Sigmoid colon (tissue), 4 donors: ENCODE measurements around the gene CARD14.

ENCODE experiments used
- CTCF ChIP-seq, 4 experiments: fragments of 450-650 bp in 3 of 4; fragments of 200-600 bp in 1 of 4; IDR thresholded peaks; one replicate each; pipeline ENCODE4 v1.5.1; 2016 to 2019; ENCODE audit warnings: antibody characterized with exemption in 4 of 4, mild to moderate bottlenecking in 3 of 4, moderate library complexity in 2 of 4
- EP300 ChIP-seq, 4 donors: sonication (generic); formaldehyde crosslinking; IDR thresholded peaks; one replicate each; pipeline ENCODE4 v1.6.1; 2017; ENCODE audit warnings: antibody characterized with exemption in 4 of 4
- POLR2A ChIP-seq, 2 donors: fragments of 450-650 bp; IDR thresholded peaks; one replicate each; pipeline ENCODE4 v1.6.1; 2016; ENCODE audit warnings: antibody characterized with exemption in 2 of 2, mild to moderate bottlenecking in 2 of 2, moderate library complexity in 2 of 2

DNA sequence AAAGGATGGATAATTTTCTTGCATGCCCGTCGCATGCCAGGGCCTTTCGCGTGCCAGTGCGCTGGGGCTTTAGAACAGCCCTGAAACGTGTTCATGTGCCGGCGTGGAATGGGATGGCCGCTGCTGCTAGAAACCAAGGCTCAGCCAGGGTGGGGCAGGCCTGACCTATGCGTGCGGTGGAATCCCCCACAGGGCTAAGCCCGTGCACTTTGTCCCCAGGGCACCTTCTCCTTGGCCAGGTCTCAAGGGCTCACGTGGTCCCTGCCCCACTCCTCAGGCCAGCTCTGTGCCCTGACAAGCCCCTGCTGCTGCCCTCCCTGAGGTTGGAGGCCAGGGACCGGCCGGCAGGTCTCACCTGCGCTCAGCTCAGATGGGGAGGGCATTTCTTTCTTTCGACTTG lies 77.7 kb downstream of the CARD14 start:
- TF ChIP-seq CTCF (IDR thresholded peaks at IDR 0.05) (no peak), POLR2A (IDR thresholded peaks at IDR 0.05) (no peak), EP300 (IDR thresholded peaks at IDR 0.05) (no peak)
